ENCODE data around the gene DROSHA. TPM values are rescaled to one million over a fixed set of nuclear protein-coding genes. Genes with fewer than 3 reads are reported as not detected.

DROSHA gene
- total and polyA plus RNA-seq, 2 of the 4 experiments (the other 2 are of a cell fraction) = 36.4 to 36.5 TPM

GRCh38 chr5:31502506-31502905 is 29.4 kb downstream of the DROSHA start:
- Histone ChIP-seq H3K9me3 (ENCODE audit: control insufficient read depth, insufficient read depth, low read length) (no peaks in the 10 kb centered on the region), H2BK20ac (ENCODE audit: low read depth, low read length) (no peak overlapping the region), H3K36me3 (ENCODE audit: control insufficient read depth, insufficient read depth, low read length) (peaks cover 52% of the 10 kb centered on the region), H3K56ac (ENCODE audit: extremely low read depth, insufficient read depth, low read length) (no peak overlapping the region), H3K18ac (ENCODE audit: low read depth, low read length) (no peak overlapping the region), H2AK5ac (ENCODE audit: low read depth, low read length) (no peak overlapping the region), H3K27me3 (ENCODE audit: control insufficient read depth, insufficient read depth, low read length) (no peaks in the 10 kb centered on the region), H2BK120ac (ENCODE audit: low read depth, low read length) (no peak overlapping the region), H2AK9ac (replicated peaks; ENCODE audit: low read depth, low read length, poor library complexity) (no peak overlapping the region), H4K20me1 (ENCODE audit: insufficient read depth, low read length) (no peaks in the 10 kb centered on the region), H3K79me1 (ENCODE audit: low read depth in 1 of 2, low read length in 2 of 2) (peaks cover 0 to 8% of the 10 kb centered on the region in 2 experiments; a peak in 3 of 4 replicates), H4K5ac (ENCODE audit: low read depth, low read length) (no peak overlapping the region), H2AFZ (replicated peaks; ENCODE audit: low read length, poor library complexity) (no peak overlapping the region), H2BK5ac (ENCODE audit: low read depth, low read length, poor library complexity, severe bottlenecking) (no peak overlapping the region), H3K23ac (ENCODE audit: low read depth, low read length) (no peak overlapping the region), H3K9ac (ENCODE audit: low read depth, low read length) (no peak overlapping the region), H3K4me2 (ENCODE audit: low read depth, low read length) (no peak overlapping the region), H2BK15ac (ENCODE audit: low read depth, low read length) (no peak overlapping the region), H3K9me1 (ENCODE audit: insufficient read depth, low read length) (peaks cover 9% of the 10 kb centered on the region; the same call in 1 of the 2 replicates), H3K27ac (ENCODE audit: insufficient read depth, low read length) (no peak overlapping the region), H3K4me3 (ENCODE audit: insufficient read depth, low read depth, low read length) (no peak overlapping the region), H3K14ac (replicated peaks; ENCODE audit: low read depth, low read length) (no peak overlapping the region), H4K8ac (ENCODE audit: low read depth in 2 of 2, low read length in 2 of 2) (no peak overlapping the region), H3K4ac (ENCODE audit: low read depth, low read length) (no peak overlapping the region), H4K91ac (ENCODE audit: insufficient read depth, low read depth, low read length) (no peak overlapping the region), H3K4me1 (ENCODE audit: control insufficient read depth, insufficient read depth, low read length) (no peaks in the 10 kb centered on the region)
- ChIA-PET CTCF (interaction anchor here (0.6 kb wide), 1 partner anchor 761 kb away, joined by 3 read pairs; no protein-coding TSS in a partner anchor), POLR2A (ENCODE audit: unreplicated experiment) (no interaction called here)
- BruUV-seq (replicated peaks) = no TSS peak
- WGBS, 2 experiments (ENCODE audit: extremely low coverage in 2 of 2, insufficient read length in 1 of 2) = no CpG with 5 or more reads among the region's 4 CpGs
- dilution Hi-C loops (cut with HindIII; ENCODE audit: low sequenced_read_pairs, unreplicated experiment) = no loop called here
- intact Hi-C loops (cut with micrococcal nuclease) = no loop called here
- no peak for TF ChIP-seq CEBPB (IDR thresholded peaks at IDR 0.05; ENCODE audit: low read depth, low read length)
- in situ Hi-C loops (cut with MboI; ENCODE audit: low sequenced_read_pairs) = no loop called here
- peak; percentile 18 for DNase-seq
- ATAC-seq (ENCODE audit: low read depth) = peak; percentile 35
